AG04450 (cell line): ENCODE results near the gene OTUB2. TPM values are rescaled to one million over a fixed set of nuclear protein-coding genes. Genes with fewer than 3 reads are reported as not detected.

Experiments used
- CTCF ChIA-PET: fragments of 300-600, 350-600 bp; formaldehyde crosslinking; extraction: SDS; loops from one replicate; lab custom pipeline; 2022; ENCODE audit warnings: antibody characterized with exemption, inconsistent platforms; lab: Charles Lee
- POLR2A ChIA-PET: fragments of 350-600 bp; formaldehyde crosslinking; extraction: SDS; loops from one replicate; lab custom pipeline; 2021; ENCODE audit warnings: antibody characterized with exemption, inconsistent platforms; lab: Yijun Ruan, JAX
- DNase-seq: peaks from one replicate; pipeline ENCODE4 v3.0.0-alpha.2; 2011; ENCODE audit warnings: low read depth, low spot score
- H3K27ac ChIP-seq: one replicate; pipeline ENCODE4 v1.5.1; 2012; ENCODE audit warnings: low read depth, low read length, control low read depth
- H3K27me3 ChIP-seq: one replicate; pipeline ENCODE4 v1.6.0; 2012; ENCODE audit warnings: low read length; ENCODE audit not compliant: control insufficient read depth, insufficient read depth
- H3K4me3 ChIP-seq: 2 replicates; pipeline ENCODE4 v1.5.1; 2011; ENCODE audit warnings: mild to moderate bottlenecking, low read depth, low read length, control low read depth
- H3K9me3 ChIP-seq: 2 replicates; pipeline ENCODE4 v1.5.1; 2012; ENCODE audit warnings: low read length; ENCODE audit not compliant: control insufficient read depth, insufficient read depth
- polyA plus RNA-seq: library from polyadenylated mRNA; depleted of rRNA; stranded (reverse); fragments of >200 nt; gene quantifications from 2 replicates; pipeline ENCODE4 v1.2.3, GENCODE V29; 2011
- TF ChIP-seq, protein P1 (sequence below): IDR thresholded peaks from 2 replicates; pipeline ENCODE4 v1.5.1; 2011; ENCODE audit warnings: low read depth, low read length, control low read depth, inconsistent platforms

OTUB2 gene
- polyA plus RNA-seq, 1 experiment = 2.3 TPM

GRCh38 chr14:94027566-94028449 lies 1.7 kb downstream of the OTUB2 start:
- ChIA-PET POLR2A (no interaction called here), CTCF (interaction anchor here (1.5 to 5.3 kb wide), 5 partner anchors 9 to 109 kb away, joined by 6 to 39 read pairs (median 15); partner anchors contain the start of gene IFI27L2)
- Histone ChIP-seq H3K4me3 (no peak overlapping the region), H3K27ac (no peak overlapping the region), H3K27me3 (no peaks in the 10 kb centered on the region), H3K9me3 (no peaks in the 10 kb centered on the region)
- DNase-seq = no peak
- TF ChIP-seq, protein P1, sequence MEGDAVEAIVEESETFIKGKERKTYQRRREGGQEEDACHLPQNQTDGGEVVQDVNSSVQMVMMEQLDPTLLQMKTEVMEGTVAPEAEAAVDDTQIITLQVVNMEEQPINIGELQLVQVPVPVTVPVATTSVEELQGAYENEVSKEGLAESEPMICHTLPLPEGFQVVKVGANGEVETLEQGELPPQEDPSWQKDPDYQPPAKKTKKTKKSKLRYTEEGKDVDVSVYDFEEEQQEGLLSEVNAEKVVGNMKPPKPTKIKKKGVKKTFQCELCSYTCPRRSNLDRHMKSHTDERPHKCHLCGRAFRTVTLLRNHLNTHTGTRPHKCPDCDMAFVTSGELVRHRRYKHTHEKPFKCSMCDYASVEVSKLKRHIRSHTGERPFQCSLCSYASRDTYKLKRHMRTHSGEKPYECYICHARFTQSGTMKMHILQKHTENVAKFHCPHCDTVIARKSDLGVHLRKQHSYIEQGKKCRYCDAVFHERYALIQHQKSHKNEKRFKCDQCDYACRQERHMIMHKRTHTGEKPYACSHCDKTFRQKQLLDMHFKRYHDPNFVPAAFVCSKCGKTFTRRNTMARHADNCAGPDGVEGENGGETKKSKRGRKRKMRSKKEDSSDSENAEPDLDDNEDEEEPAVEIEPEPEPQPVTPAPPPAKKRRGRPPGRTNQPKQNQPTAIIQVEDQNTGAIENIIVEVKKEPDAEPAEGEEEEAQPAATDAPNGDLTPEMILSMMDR = no peak

DNA sequence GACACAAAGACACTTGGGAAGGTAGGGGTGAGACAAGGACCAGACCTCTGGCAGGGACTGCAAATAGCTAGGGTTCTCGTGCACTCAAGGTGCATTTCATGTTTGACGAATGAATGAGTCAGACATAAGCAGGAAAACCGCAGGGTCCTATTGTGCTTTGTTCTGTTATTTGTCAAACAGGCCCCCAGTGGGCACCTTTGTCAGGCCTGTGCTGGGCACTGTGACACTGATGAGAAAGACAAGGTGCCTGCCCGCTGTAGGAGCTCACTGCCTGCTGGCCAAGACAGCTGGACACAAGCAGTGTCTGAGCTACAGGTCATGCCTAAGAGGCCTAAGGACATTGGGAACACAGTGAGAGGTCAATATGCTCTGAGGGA lies 2.3 kb downstream of the OTUB2 start:
- Histone ChIP-seq H3K4me3 (no peak overlapping the region), H3K27ac (no peak overlapping the region), H3K9me3 (no peaks in the 10 kb centered on the region), H3K27me3 (no peaks in the 10 kb centered on the region)
- DNase-seq = no peak
- TF ChIP-seq, protein P1 = no peak
- POLR2A ChIA-PET = no interaction called here
- CTCF ChIA-PET = interaction anchor here (1.5 to 5.3 kb wide), 3 partner anchors 88 to 108 kb away, joined by 6 to 22 read pairs (median 6); partner anchors contain the start of gene IFI27L2

GRCh38 chr14:94029265-94029664 lies 3.1 kb downstream of the OTUB2 start:
- TF ChIP-seq, protein P1 = no peak
- Histone ChIP-seq H3K4me3 (no peak overlapping the region), H3K9me3 (no peaks in the 10 kb centered on the region), H3K27ac (no peak overlapping the region), H3K27me3 (no peaks in the 10 kb centered on the region)
- no peak for DNase-seq
- POLR2A ChIA-PET = no interaction called here
- CTCF ChIA-PET = interaction anchor here (1.5 to 5.3 kb wide), 4 partner anchors 89 to 107 kb away, joined by 5 to 22 read pairs (median 6); partner anchors contain the start of gene IFI27L2

GRCh38 chr14:94029671-94030203 lies 3.6 kb downstream of the OTUB2 start:
- H3K9me3 ChIP-seq = no peaks in the 10 kb centered on the region
- no peaks in the 10 kb centered on the region for H3K27me3 ChIP-seq
- H3K4me3 ChIP-seq = no peak overlapping the region
- ChIA-PET CTCF (interaction anchor here (1.5 to 5.3 kb wide), 4 partner anchors 90 to 107 kb away, joined by 5 to 22 read pairs (median 6); partner anchors contain the start of gene IFI27L2), POLR2A (no interaction called here)
- no peak overlapping the region for H3K27ac ChIP-seq
- DNase-seq = no peak
- TF ChIP-seq, protein P1 = no peak
